Fibroblast of the aortic adventitia (primary cell): ENCODE data around the gene FOXD2. TPM values are rescaled to one million over a fixed set of nuclear protein-coding genes. Genes with fewer than 3 reads are reported as not detected.

ENCODE experiments used
- DNase-seq: peaks from one replicate; pipeline ENCODE4 v3.0.0-alpha.2; 2010; ENCODE audit warnings: low read depth
- H3K4me3 ChIP-seq: 2 replicates; pipeline ENCODE4 v1.5.1; 2011; ENCODE audit warnings: low read depth, mild to moderate bottlenecking, control low read depth, low read length, moderate library complexity
- total RNA-seq: library from RNA; depleted of rRNA; stranded (reverse); fragments of >200 nt; gene quantifications from 2 replicates; pipeline ENCODE4 v1.2.3, GENCODE V29; 2012; ENCODE audit warnings: low replicate concordance
- TF ChIP-seq, protein P1 (sequence below): IDR thresholded peaks from 2 replicates; pipeline ENCODE4 v1.5.1; 2011; ENCODE audit warnings: mild to moderate bottlenecking, low read length, control low read depth, inconsistent platforms; ENCODE audit not compliant: insufficient read depth

The FOXD2 gene
- total RNA-seq, 1 donor = 0.36 TPM

DNA sequence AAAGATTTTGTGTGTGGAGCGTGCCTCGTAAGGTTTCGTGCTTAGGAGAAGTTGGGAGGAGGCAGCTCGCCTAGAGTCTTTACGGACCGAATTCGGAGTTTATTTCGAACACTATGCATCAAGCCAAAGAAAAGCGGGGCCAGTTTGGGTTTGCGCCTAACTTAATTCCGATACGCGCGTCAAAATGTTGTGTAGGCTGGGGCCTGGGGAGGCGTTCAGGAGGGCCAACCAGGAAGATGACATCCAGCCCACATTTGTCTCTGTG lies 6.4 kb downstream of the FOXD2 start:
- DNase-seq = no peak
- H3K4me3 ChIP-seq = no peak overlapping the region
- TF ChIP-seq, protein P1, sequence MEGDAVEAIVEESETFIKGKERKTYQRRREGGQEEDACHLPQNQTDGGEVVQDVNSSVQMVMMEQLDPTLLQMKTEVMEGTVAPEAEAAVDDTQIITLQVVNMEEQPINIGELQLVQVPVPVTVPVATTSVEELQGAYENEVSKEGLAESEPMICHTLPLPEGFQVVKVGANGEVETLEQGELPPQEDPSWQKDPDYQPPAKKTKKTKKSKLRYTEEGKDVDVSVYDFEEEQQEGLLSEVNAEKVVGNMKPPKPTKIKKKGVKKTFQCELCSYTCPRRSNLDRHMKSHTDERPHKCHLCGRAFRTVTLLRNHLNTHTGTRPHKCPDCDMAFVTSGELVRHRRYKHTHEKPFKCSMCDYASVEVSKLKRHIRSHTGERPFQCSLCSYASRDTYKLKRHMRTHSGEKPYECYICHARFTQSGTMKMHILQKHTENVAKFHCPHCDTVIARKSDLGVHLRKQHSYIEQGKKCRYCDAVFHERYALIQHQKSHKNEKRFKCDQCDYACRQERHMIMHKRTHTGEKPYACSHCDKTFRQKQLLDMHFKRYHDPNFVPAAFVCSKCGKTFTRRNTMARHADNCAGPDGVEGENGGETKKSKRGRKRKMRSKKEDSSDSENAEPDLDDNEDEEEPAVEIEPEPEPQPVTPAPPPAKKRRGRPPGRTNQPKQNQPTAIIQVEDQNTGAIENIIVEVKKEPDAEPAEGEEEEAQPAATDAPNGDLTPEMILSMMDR = no peak

DNA sequence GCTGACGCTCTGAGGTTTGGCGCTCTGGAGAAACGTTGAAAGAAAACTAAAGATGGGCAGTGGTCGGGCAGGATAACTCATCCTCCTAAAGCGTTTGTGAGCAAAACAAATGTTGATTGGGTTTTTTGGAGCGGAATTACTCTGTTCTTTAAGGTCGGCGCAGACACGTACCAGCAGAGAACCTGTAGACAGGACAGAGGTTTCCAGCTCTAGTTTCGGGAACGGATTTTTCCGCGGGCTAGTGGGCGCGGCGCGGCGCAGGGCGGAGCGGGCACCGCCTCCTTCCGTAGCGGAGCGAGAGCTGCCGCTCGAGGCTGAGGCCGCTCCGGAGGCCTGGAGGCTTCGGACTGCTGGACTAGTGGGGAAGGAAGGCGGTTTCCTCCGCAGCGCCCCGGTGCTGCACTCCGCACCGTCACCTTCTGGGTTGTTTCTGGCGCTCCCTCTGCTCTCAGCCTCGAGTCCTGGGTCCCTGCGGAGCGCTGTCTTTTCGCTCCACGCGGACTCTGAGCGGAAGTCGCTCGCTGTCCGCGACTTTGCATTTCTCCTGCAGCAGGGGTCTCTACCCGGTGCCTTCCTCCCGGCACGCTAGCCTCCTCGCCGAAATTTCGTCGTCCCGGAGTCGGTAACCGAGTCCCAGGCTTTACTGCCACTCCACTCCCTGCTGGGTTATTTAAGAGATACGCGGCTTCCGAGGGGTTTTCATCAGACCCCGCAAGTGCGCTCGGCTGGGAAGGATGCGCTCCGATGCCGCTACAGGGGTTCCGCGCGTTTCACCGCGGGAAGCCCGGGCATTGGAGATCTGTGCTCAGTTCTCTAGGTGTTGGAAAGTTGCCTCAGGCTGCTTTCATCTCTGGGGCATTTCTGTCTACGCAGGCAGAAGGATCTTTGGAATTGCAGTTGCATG lies 7.0 kb downstream of the FOXD2 start:
- H3K4me3 ChIP-seq = no peak overlapping the region
- TF ChIP-seq, protein P1 = no peak
- no peak for DNase-seq

DNA sequence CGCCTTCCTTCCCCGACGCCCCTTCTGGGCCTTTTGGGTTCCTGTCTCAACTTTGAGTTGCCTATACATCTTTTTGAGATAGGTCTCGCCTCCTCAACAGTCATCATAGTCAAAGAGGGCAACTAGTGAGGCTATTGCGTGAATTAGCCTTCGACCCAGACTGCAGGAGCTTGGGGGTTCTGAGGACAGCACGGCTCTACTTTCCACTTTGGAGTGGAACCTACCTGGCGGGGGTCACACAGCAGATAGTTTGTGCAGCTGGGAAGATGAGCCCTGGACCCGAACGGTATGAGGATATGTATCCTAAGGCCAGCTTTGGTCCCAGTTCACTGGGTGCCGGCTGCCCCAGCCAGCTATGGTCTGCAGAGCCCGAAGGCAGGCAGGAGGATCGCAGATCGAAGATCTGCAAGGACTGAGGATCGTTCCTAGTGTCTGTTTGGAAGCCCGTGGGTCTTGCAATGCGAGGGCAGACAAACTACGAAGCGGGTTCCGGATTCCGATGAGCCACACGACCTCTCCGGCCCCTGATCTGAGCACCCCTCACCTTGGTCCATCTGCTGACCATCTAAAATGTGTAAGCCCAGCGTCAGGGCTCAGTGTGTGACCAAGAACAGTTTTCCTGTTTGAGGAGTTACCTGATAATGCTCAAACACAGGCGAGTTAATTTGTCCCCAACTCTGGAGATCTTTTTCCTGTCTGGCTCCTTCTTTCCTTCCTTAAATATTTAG lies 8.1 kb downstream of the FOXD2 start:
- H3K4me3 ChIP-seq = no peak overlapping the region
- TF ChIP-seq, protein P1 = no peak
- DNase-seq = no peak

DNA sequence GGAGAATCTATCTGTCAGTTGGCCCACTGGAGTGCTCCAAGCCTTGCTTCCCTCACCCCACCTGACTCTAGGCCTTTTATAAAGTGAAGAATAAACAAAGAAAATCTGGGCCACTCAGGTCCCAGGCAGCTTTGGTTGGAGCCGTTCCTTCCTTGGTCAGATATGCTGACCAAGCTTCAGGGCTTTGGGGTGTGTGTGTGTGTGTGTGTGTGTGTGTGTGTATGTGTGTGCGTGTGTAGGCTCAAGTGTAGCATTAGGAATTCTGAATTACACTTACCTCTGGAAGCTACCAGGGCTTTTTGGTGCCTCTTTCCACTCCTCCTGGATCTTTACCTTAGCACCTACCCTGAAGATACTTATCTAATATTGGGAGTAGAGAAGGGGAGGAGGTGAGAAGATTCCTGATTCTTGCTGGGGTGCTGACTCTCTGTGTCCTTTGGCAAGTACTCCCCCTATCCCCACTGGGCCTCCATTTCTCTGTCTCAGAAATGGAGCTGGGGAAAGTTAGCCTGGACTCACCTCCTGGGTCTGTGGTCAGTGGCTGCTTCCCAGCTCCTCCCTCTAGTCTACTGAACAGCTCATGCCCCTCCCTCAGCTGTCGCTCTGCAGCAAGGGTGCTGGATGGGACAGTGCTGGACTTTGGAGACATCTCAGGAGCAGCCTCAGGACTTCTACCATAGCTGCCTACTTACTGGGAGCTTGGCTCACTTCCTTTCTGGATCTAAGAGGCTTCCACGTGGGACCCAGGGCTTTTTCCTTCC lies 10.8 kb downstream of the FOXD2 start:
- H3K4me3 ChIP-seq = no peak overlapping the region
- DNase-seq = no peak
- TF ChIP-seq, protein P1 = no peak

DNA sequence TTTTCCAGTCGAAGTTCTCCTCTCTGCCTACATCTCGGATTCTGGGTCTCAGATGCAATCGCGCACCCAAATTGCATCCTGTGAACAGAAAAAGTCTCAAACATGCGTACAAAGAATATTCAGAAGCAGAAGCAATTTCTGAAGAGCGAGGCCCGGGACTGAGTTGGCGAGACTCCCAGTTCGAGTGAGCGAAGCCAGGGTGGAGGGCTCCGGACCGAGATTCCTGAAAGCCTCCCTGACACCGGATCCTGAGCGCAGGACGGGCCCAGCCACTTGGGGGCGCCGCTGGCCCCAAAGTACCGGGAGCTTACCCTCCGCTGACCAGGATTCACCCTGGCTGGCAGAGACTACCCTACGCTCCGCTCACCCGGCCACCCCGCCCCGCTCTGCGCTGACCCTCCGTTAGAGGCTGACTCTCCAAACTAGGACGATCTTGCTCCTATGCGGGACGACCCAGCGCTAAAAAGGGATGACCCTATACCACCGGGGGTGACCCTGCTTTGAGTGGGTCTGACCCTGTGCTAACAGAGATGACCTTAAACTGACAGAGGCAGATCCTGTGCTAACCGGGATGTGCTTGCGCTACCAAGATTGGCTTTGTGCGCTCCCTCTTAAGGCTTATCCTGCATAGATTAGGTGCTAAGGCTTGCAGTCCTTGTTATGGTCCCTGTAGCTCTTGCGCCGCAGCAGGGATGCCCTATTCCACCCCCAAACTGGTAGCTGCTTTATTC lies 12.1 kb downstream of the FOXD2 start:
- no peak for DNase-seq
- H3K4me3 ChIP-seq = no peak overlapping the region
- TF ChIP-seq, protein P1 = peak; percentile 43

DNA sequence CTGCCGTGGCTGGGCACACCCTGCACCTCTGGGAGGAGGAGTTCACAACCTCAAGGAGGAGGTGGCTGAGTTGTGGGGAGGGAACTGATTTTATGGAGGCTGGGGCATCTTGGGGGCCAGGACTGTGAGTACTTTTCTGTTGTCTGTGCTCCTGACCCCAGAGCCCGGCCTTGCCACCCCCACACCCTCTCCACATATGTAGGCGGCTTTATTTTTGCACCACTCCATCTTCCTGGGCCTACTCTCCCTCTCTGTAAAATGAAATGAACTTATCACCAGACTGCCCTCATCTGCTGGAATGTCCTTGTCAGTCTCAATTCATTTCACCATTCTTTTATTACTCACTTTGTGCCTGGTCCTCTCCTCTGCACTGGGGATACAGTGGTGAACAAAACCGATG lies 12.8 kb downstream of the FOXD2 start:
- DNase-seq = no peak
- TF ChIP-seq, protein P1 = no peak
- H3K4me3 ChIP-seq = no peak overlapping the region
